Spleen (tissue), 11 donors: Measurements from ENCODE around the gene ZNF729. TPM values are rescaled to one million over a fixed set of nuclear protein-coding genes. Genes with fewer than 3 reads are reported as not detected.

ENCODE experiments used
- DNase-seq: peaks from one replicate; pipeline ENCODE4 v3.0.0-alpha.2; 2020
- H3K27ac ChIP-seq, 8 donors: fragments of 200-600 bp; sonication (generic) in 7 of 8; 1 replicate in 4 of 8; 2 replicates in 4 of 8; pipeline versions ENCODE4 v1.5.0 to v1.8.0; 2016 to 2021; ENCODE audit warnings: inconsistent platforms in 4 of 8, mild to moderate bottlenecking in 4 of 8, moderate library complexity in 1 of 8
- H3K27me3 ChIP-seq, 7 donors: fragments of 200-600 bp; sonication (generic) in 6 of 7; replicated peaks in 1 of 7; 1 replicate in 4 of 7; 2 replicates in 3 of 7; pipeline versions ENCODE4 v1.5.0 to v1.8.0; 2016 to 2021; ENCODE audit warnings: inconsistent platforms in 3 of 7, mild to moderate bottlenecking in 1 of 7
- H3K36me3 ChIP-seq, 6 donors: fragments of 200-600 bp; sonication (generic) in 5 of 6; 1 replicate in 4 of 6; 2 replicates in 2 of 6; pipeline versions ENCODE4 v1.5.0 to v1.8.0; 2016 to 2021; ENCODE audit warnings: inconsistent platforms in 2 of 6
- H3K4me1 ChIP-seq, 6 donors: fragments of 200-600 bp; sonication (generic) in 5 of 6; 1 replicate in 3 of 6; 2 replicates in 3 of 6; pipeline versions ENCODE4 v1.5.0 to v1.8.0; 2016 to 2021; ENCODE audit warnings: inconsistent platforms in 3 of 6
- H3K4me3 ChIP-seq, 8 donors: fragments of 200-600 bp; sonication (generic) in 7 of 8; 1 replicate in 4 of 8; 2 replicates in 4 of 8; pipeline versions ENCODE4 v1.5.0 to v1.8.0; 2016 to 2021; ENCODE audit warnings: inconsistent platforms in 4 of 8, mild to moderate bottlenecking in 4 of 8, moderate library complexity in 2 of 8
- H3K9me3 ChIP-seq, 8 donors: fragments of 200-600 bp; sonication (generic) in 7 of 8; 1 replicate in 4 of 8; 2 replicates in 4 of 8; pipeline versions ENCODE4 v1.5.0 to v1.8.0; 2016 to 2021; ENCODE audit warnings: inconsistent platforms in 4 of 8
- CTCF ChIP-seq, 11 experiments: fragments of 200-600 bp in 7 of 11; fragments of 450-650 bp in 4 of 11; sonication (generic) in 4 of 11; IDR thresholded peaks in 8 of 11; conservative IDR thresholded peaks in 3 of 11; 1 replicate in 7 of 11; 2 replicates in 4 of 11; pipeline versions ENCODE4 v1.4.0 to v1.8.0; 2016 to 2021; ENCODE audit warnings: antibody characterized with exemption in 11 of 11, inconsistent platforms in 4 of 11, mild to moderate bottlenecking in 1 of 11
- POLR2A ChIP-seq, 3 donors: fragments of 450-650 bp; IDR thresholded peaks; one replicate each; pipeline ENCODE4 v1.5.1; 2017; ENCODE audit warnings: antibody characterized with exemption in 3 of 3, mild to moderate bottlenecking in 1 of 3
- POLR2AphosphoS5 ChIP-seq, 3 donors: sonication (generic); formaldehyde crosslinking; IDR thresholded peaks; one replicate each; pipeline ENCODE4 v1.5.1; 2017; ENCODE audit warnings: antibody characterized with exemption in 3 of 3
- WGBS, 5 donors: extraction: QIAGEN DNeasy Blood & Tissue Kit in 3 of 5; methylation state at CpG; one replicate each; pipeline versions ENCODE4 v1.1.5 to v1.1.7; 2013 to 2018; 5-methylcytosine and 5-hydroxymethylcytosine counted together
- intact Hi-C: fragments of 100-400 bp; cut with DNase I; formaldehyde crosslinking; loops from one replicate; pipeline ENCODE4 v1.15.0; 2023; ENCODE audit warnings: low total_unique reads
- polyA plus RNA-seq, 3 donors: library from polyadenylated mRNA; stranded (reverse); fragments of 200-250 nt; gene quantifications; one replicate each; pipeline ENCODE4 v1.2.1, GENCODE V29; 2013
- total RNA-seq, 7 donors: library from RNA; depleted of rRNA in 3 of 7; stranded (reverse); fragments of >200 nt in 3 of 7; fragmentation: NEBNext Ultra II Directional in 4 of 7; extraction: Animal tissue kit (Norgen Biotek cat#: 25700) in 4 of 7; gene quantifications; one replicate each; pipeline versions ENCODE4 v1.1.0 to v1.2.1, GENCODE V29; 2016 to 2021
- donor health status: healthy with polysubstance abuse.
- donor health status: DM: no; HTN: no; CAD: no; lungs with moderate emphysema.
- donor health status: DM: no; HTN: no; CAD: no.
- donor health status: Bipolar disorder and iron deficiency.
- donor health status: healthy.
- donor health status: DM: no; HTN: no; CAD: no.
- donor health status: DM: yes; HTN: yes; CAD: no.

Gene ZNF729
- total and polyA plus RNA-seq, 10 donors = not detected

GRCh38 chr19:22327321-22327720 lies 41.1 kb downstream of the ZNF729 start:
- Histone ChIP-seq H3K27me3 (no peaks in the 10 kb centered on the region), H3K9me3 (peaks cover 0 to 99% (median 72%) of the 10 kb centered on the region in 8 donors), H3K36me3 (no peaks in the 10 kb centered on the region), H3K27ac (no peak overlapping the region), H3K4me1 (no peaks in the 10 kb centered on the region), H3K4me3 (no peak overlapping the region)
- 64 to 84% (median 81%) methylated on average over 3 of the region's 3 CpGs for WGBS, 5 donors
- no peak for DNase-seq
- intact Hi-C loops = no loop called here
- TF ChIP-seq POLR2A (IDR thresholded peaks at IDR 0.05) = no peak
- TF ChIP-seq CTCF (IDR thresholded peaks at IDR 0.05 in 8 of 11, conservative IDR thresholded peaks at IDR 0.05 in 3 of 11) = no peak
- no peak for TF ChIP-seq POLR2AphosphoS5 (IDR thresholded peaks at IDR 0.05)

GRCh38 chr19:22331521-22331920 lies 45.3 kb downstream of the ZNF729 start:
- 80 to 86% (median 82%) methylated on average over 3 of the region's 3 CpGs for WGBS, 5 donors
- H3K4me3 ChIP-seq = no peak overlapping the region
- no peak for DNase-seq
- H3K27me3 ChIP-seq = no peaks in the 10 kb centered on the region
- H3K4me1 ChIP-seq = no peaks in the 10 kb centered on the region
- no peak overlapping the region for H3K27ac ChIP-seq
- intact Hi-C loops = no loop called here
- peaks cover 0 to 94% (median 72%) of the 10 kb centered on the region in 8 donors for H3K9me3 ChIP-seq
- H3K36me3 ChIP-seq = no peaks in the 10 kb centered on the region
- TF ChIP-seq POLR2A (IDR thresholded peaks at IDR 0.05) (no peak), CTCF (IDR thresholded peaks at IDR 0.05 in 8 of 11, conservative IDR thresholded peaks at IDR 0.05 in 3 of 11) (no peak), POLR2AphosphoS5 (IDR thresholded peaks at IDR 0.05) (no peak)

GRCh38 chr19:22332924-22333323 lies 46.7 kb downstream of the ZNF729 start:
- no peak overlapping the region for H3K4me3 ChIP-seq
- H3K4me1 ChIP-seq = no peaks in the 10 kb centered on the region
- TF ChIP-seq POLR2AphosphoS5 (IDR thresholded peaks at IDR 0.05) = no peak
- no peak for TF ChIP-seq POLR2A (IDR thresholded peaks at IDR 0.05)
- no peak for TF ChIP-seq CTCF (IDR thresholded peaks at IDR 0.05 in 8 of 11, conservative IDR thresholded peaks at IDR 0.05 in 3 of 11)
- H3K36me3 ChIP-seq = no peaks in the 10 kb centered on the region
- no peaks in the 10 kb centered on the region for H3K27me3 ChIP-seq
- peaks cover 0 to 87% (median 65%) of the 10 kb centered on the region in 8 donors for H3K9me3 ChIP-seq
- DNase-seq = no peak
- no peak overlapping the region for H3K27ac ChIP-seq
- intact Hi-C loops = no loop called here

GRCh38 chr19:22335716-22336115 lies 49.5 kb downstream of the ZNF729 start:
- Histone ChIP-seq H3K9me3 (peaks cover 0 to 88% (median 58%) of the 10 kb centered on the region in 8 donors), H3K27me3 (no peaks in the 10 kb centered on the region), H3K4me3 (no peak overlapping the region), H3K27ac (no peak overlapping the region), H3K4me1 (no peaks in the 10 kb centered on the region), H3K36me3 (no peaks in the 10 kb centered on the region)
- no peak for DNase-seq
- intact Hi-C loops = no loop called here
- TF ChIP-seq POLR2A (IDR thresholded peaks at IDR 0.05) (no peak), CTCF (IDR thresholded peaks at IDR 0.05 in 8 of 11, conservative IDR thresholded peaks at IDR 0.05 in 3 of 11) (no peak), POLR2AphosphoS5 (IDR thresholded peaks at IDR 0.05) (no peak)
- 67 to 84% (median 75%) methylated on average over 2 of the region's 2 CpGs for WGBS, 5 donors
